GM23248 (cell line): Measurements from ENCODE around the gene TMEM107.

Source experiments
- EZH2 ChIP-seq: fragments of 200-600 bp; sonication (generic); IDR thresholded peaks from 2 replicates; pipeline ENCODE4 v1.6.1; 2018; ENCODE audit warnings: antibody characterized with exemption, mild to moderate bottlenecking; ENCODE audit not compliant: insufficient read depth, poor library complexity, severe bottlenecking
- EZH2phosphoT487 ChIP-seq: fragments of 200-600 bp; sonication (generic); IDR thresholded peaks from 2 replicates; pipeline ENCODE4 v1.6.1; 2018; ENCODE audit warnings: antibody characterized with exemption, moderate library complexity, mild to moderate bottlenecking, low read depth; ENCODE audit not compliant: insufficient read depth

DNA sequence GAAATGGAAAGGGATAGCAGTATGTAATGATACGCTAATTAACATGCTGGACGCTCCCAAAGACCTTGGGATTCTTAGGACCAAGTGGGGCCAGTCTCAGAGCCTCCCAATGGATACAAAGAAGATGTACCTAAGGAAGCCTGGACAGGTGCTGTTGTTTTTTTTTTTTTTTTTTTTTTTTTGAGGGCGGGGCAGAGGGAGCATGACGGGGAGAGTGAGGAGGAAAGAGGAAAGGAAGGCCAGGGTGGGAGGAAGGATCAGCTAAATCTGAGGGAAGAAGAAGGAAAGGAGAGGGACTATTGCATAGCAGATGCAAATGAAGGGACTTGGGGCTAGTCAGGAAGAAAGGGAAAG lies 16.0 kb downstream of the TMEM107 start:
- no peak for TF ChIP-seq EZH2
- TF ChIP-seq EZH2phosphoT487: no peak
